Measurements from ENCODE around the gene CAMKMT.

Gene CAMKMT

DNA sequence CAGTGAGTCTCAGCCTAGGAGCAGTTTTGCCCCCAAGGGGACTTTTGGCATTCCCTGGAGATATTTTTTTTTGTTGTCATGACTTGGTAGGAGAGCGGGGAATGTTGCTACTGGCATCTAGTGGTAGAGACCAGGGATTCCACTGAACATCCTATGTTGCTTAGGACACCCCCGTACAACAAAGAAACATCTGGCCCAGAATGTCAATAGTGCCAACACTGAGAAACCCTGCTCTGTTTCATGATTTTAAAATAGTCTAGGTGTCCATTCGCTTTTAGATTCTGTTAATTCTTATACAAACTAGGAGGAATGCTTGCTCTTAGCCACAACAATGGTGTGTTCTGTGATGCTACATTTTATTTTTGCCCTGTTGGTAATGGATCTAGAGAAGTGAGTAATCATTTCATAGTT is 353.9 kb downstream of the CAMKMT start:
- no peaks in the 10 kb centered on the region for H3K79me2 ChIP-seq (ENCODE audit: low read length)
- H2AFZ ChIP-seq (ENCODE audit: low read length) = no peak overlapping the region
- no peaks in the 10 kb centered on the region for H3K36me3 ChIP-seq (replicated peaks; ENCODE audit: insufficient read depth, low read length)
- DNase-seq = peak; percentile 56
- no peaks in the 10 kb centered on the region for H3K9me3 ChIP-seq (replicated peaks; ENCODE audit: insufficient read depth, low read length)
- H3K27ac ChIP-seq (ENCODE audit: low read length) = peak overlapping the region; percentile 31; the same call in 1 of the 2 replicates
- H3K4me2 ChIP-seq (ENCODE audit: low read depth, low read length) = no peak overlapping the region
- peaks cover 42% of the 10 kb centered on the region for H3K4me1 ChIP-seq (ENCODE audit: low read length)
- no peaks in the 10 kb centered on the region for H3K9me2 ChIP-seq (replicated peaks; ENCODE audit: insufficient read depth, low read length)
- H3F3A ChIP-seq (ENCODE audit: insufficient read depth, low read length) = no peaks in the 10 kb centered on the region
- no peak for TF ChIP-seq EZH2phosphoT487 (IDR thresholded peaks at IDR 0.05; ENCODE audit: low read length)
- TF ChIP-seq CTCF (IDR thresholded peaks at IDR 0.05; ENCODE audit: low read length) = peak; percentile 70
- H3K4me3 ChIP-seq (ENCODE audit: low read length) = no peak overlapping the region
- no peak overlapping the region for H3K9ac ChIP-seq (ENCODE audit: low read length)
- no peaks in the 10 kb centered on the region for H4K20me1 ChIP-seq (ENCODE audit: insufficient read depth, low read length)
- H3K27me3 ChIP-seq (replicated peaks; ENCODE audit: insufficient read depth, low read length) = no peaks in the 10 kb centered on the region

DNA sequence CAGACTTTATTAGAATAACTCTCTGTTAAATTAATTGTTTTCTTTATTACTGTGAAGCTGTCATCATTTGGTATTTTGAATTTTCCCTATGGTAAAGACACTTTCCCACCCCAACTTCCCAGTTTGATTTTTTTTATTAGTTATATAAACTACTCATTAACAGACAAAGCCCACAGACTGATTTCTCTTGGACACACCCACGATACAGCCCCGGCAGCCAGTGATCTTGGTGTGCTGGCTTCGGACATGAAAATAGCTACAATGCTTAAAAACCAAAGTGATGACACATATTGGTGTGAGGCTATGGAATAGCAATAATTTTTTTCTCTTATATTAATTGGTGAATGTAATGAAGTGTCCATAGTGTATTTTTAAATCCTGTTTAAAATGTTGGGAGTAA is 354.4 kb downstream of the CAMKMT start:
- peaks cover 46% of the 10 kb centered on the region for H3K4me1 ChIP-seq (ENCODE audit: low read length)
- no peak overlapping the region for H3K4me2 ChIP-seq (ENCODE audit: low read depth, low read length)
- H3F3A ChIP-seq (ENCODE audit: insufficient read depth, low read length) = no peaks in the 10 kb centered on the region
- DNase-seq = no peak
- H4K20me1 ChIP-seq (ENCODE audit: insufficient read depth, low read length) = no peaks in the 10 kb centered on the region
- H3K4me3 ChIP-seq (ENCODE audit: low read length) = no peak overlapping the region
- H3K79me2 ChIP-seq (ENCODE audit: low read length) = no peaks in the 10 kb centered on the region
- no peaks in the 10 kb centered on the region for H3K9me2 ChIP-seq (replicated peaks; ENCODE audit: insufficient read depth, low read length)
- no peak overlapping the region for H2AFZ ChIP-seq (ENCODE audit: low read length)
- no peak for TF ChIP-seq CTCF (IDR thresholded peaks at IDR 0.05; ENCODE audit: low read length)
- no peak for TF ChIP-seq EZH2 (optimal IDR thresholded peaks at IDR 0.05; ENCODE audit: low read depth, low read length)
- TF ChIP-seq EZH2phosphoT487 (IDR thresholded peaks at IDR 0.05; ENCODE audit: low read length) = no peak
- H3K36me3 ChIP-seq (replicated peaks; ENCODE audit: insufficient read depth, low read length) = no peaks in the 10 kb centered on the region
- no peaks in the 10 kb centered on the region for H3K27me3 ChIP-seq (replicated peaks; ENCODE audit: insufficient read depth, low read length)
- no peaks in the 10 kb centered on the region for H3K9me3 ChIP-seq (replicated peaks; ENCODE audit: insufficient read depth, low read length)
- no peak overlapping the region for H3K9ac ChIP-seq (ENCODE audit: low read length)
- peak overlapping the region; percentile 31; the same call in 1 of the 2 replicates for H3K27ac ChIP-seq (ENCODE audit: low read length)

- Histone ChIP-seq H3K4me1 (ENCODE audit: low read length) (peaks cover 54% of the 10 kb centered on the region), H3K79me2 (ENCODE audit: low read length) (no peaks in the 10 kb centered on the region), H3F3A (ENCODE audit: insufficient read depth, low read length) (0 out of 2 replicates have a peak, but pooled peaks cover 6% of the 10 kb centered on the region), H3K9ac (ENCODE audit: low read length) (no peak overlapping the region), H3K4me2 (ENCODE audit: low read depth, low read length) (no peak overlapping the region), H3K36me3 (replicated peaks; ENCODE audit: insufficient read depth, low read length) (no peaks in the 10 kb centered on the region), H3K4me3 (ENCODE audit: low read length) (no peak overlapping the region), H4K20me1 (ENCODE audit: insufficient read depth, low read length) (no peaks in the 10 kb centered on the region), H2AFZ (ENCODE audit: low read length) (no peak overlapping the region), H3K9me3 (replicated peaks; ENCODE audit: insufficient read depth, low read length) (no peaks in the 10 kb centered on the region), H3K27me3 (replicated peaks; ENCODE audit: insufficient read depth, low read length) (no peaks in the 10 kb centered on the region), H3K27ac (ENCODE audit: low read length) (no peak overlapping the region), H3K9me2 (replicated peaks; ENCODE audit: insufficient read depth, low read length) (no peaks in the 10 kb centered on the region)
- TF ChIP-seq EZH2phosphoT487 (IDR thresholded peaks at IDR 0.05; ENCODE audit: low read length) = no peak
- TF ChIP-seq CTCF (IDR thresholded peaks at IDR 0.05; ENCODE audit: low read length) = no peak
- no peak for TF ChIP-seq EZH2 (optimal IDR thresholded peaks at IDR 0.05; ENCODE audit: low read depth, low read length)
- DNase-seq = no peak
Measured at GRCh38 chr2:44718431-44718830, 356.7 kb downstream of the CAMKMT start.
